ENCODE results near the gene ARSG.
A peak's percentile ranks its signal among the peaks of the same experiment; 100 is the strongest.

The ARSG gene

GRCh38 chr17:68428498-68429172, 137.3 kb downstream of the ARSG start:
- DNase-seq (ENCODE audit: low read depth in 2 of 2), result no peak

- DNase-seq (ENCODE audit: low read depth in 2 of 2), result no peak
Measured at GRCh38 chr17:68429881-68430280, 138.6 kb downstream of the ARSG start.

GRCh38 chr17:68431045-68431608, 139.8 kb downstream of the ARSG start:
- DNase-seq (ENCODE audit: low read depth in 2 of 2), result no peak

- DNase-seq (ENCODE audit: low read depth in 2 of 2), result peak in 1 of 2 donors; percentile 20
Measured at GRCh38 chr17:68431661-68432071, 140.4 kb downstream of the ARSG start.

GRCh38 chr17:68432086-68432864, 141.0 kb downstream of the ARSG start:
- DNase-seq (ENCODE audit: low read depth in 2 of 2), result no peak

- DNase-seq (ENCODE audit: low read depth in 2 of 2), result no peak
Measured at GRCh38 chr17:68433211-68433610, 141.9 kb downstream of the ARSG start.

- DNase-seq (ENCODE audit: low read depth in 2 of 2), result no peak
Measured at GRCh38 chr17:68433911-68434508, 142.7 kb downstream of the ARSG start.

- no peak for DNase-seq (ENCODE audit: low read depth in 2 of 2)
Measured at GRCh38 chr17:68435361-68435760, 144.1 kb downstream of the ARSG start.

- DNase-seq (ENCODE audit: low read depth in 2 of 2), result peak; percentile 70
Measured at GRCh38 chr17:68435876-68436842, 144.9 kb downstream of the ARSG start.

- DNase-seq (ENCODE audit: low read depth in 2 of 2), result no peak
Measured at GRCh38 chr17:68437979-68438822, 146.9 kb downstream of the ARSG start.

GRCh38 chr17:68439656-68440290, 148.5 kb downstream of the ARSG start:
- DNase-seq (ENCODE audit: low read depth in 2 of 2), result no peak

GRCh38 chr17:68440526-68440925, 149.2 kb downstream of the ARSG start:
- DNase-seq (ENCODE audit: low read depth in 2 of 2), result no peak

- DNase-seq (ENCODE audit: low read depth in 2 of 2), result no peak
Measured at GRCh38 chr17:68441070-68441770, 149.9 kb downstream of the ARSG start.

GRCh38 chr17:68443972-68444464, 152.7 kb downstream of the ARSG start:
- no peak for DNase-seq (ENCODE audit: low read depth in 2 of 2)

- no peak for DNase-seq (ENCODE audit: low read depth in 2 of 2)
Measured at GRCh38 chr17:68445671-68446070, 154.4 kb downstream of the ARSG start.

GRCh38 chr17:68446626-68447041, 155.3 kb downstream of the ARSG start:
- DNase-seq (ENCODE audit: low read depth in 2 of 2), result no peak

GRCh38 chr17:68449021-68449739, 157.9 kb downstream of the ARSG start:
- DNase-seq (ENCODE audit: low read depth in 2 of 2), result no peak

GRCh38 chr17:68450391-68450790, 159.1 kb downstream of the ARSG start:
- DNase-seq (ENCODE audit: low read depth in 2 of 2), result no peak
